Uterus (tissue), 2 donors: ENCODE results near the gene PDE10A.

Experiments
- CTCF ChIP-seq, 4 experiments: fragments of 200-600 bp in 2 of 4; fragments of 450-650 bp in 2 of 4; sonication (generic) in 2 of 4; IDR thresholded peaks; one replicate each; pipeline ENCODE4 v1.5.1; 2016 to 2019; ENCODE audit warnings: antibody characterized with exemption in 4 of 4, mild to moderate bottlenecking in 2 of 4, moderate library complexity in 1 of 4
- POLR2A ChIP-seq, 2 donors: fragments of 450-650 bp; IDR thresholded peaks; one replicate each; pipeline ENCODE4 v1.6.1; 2016; ENCODE audit warnings: antibody characterized with exemption in 2 of 2, mild to moderate bottlenecking in 1 of 2, moderate library complexity in 1 of 2

- TF ChIP-seq CTCF (IDR thresholded peaks at IDR 0.05) (no peak), POLR2A (IDR thresholded peaks at IDR 0.05) (no peak)
Observed at GRCh38 chr6:165417278-165417865, 245.7 kb downstream of the PDE10A start.
